IPS-20b (cell line): ENCODE measurements around the gene MSN.

ENCODE experiments used
- H3K27ac ChIP-seq: one replicate; pipeline ENCODE4 v1.5.1; 2013; ENCODE audit warnings: low read length
- H3K27me3 ChIP-seq: 2 replicates; pipeline ENCODE4 v1.6.1; 2013; ENCODE audit warnings: mild to moderate bottlenecking, low read length, inconsistent platforms; ENCODE audit not compliant: insufficient read depth
- H3K36me3 ChIP-seq: 2 replicates; pipeline ENCODE4 v1.6.1; 2013; ENCODE audit warnings: low read depth, mild to moderate bottlenecking, inconsistent platforms, low read length, moderate library complexity; ENCODE audit not compliant: insufficient read depth
- H3K4me1 ChIP-seq: 2 replicates; pipeline ENCODE4 v1.6.1; 2013; ENCODE audit warnings: mild to moderate bottlenecking, control low read depth, inconsistent platforms, low read length, moderate library complexity; ENCODE audit not compliant: insufficient read depth
- H3K4me3 ChIP-seq: 2 replicates; pipeline ENCODE4 v1.5.1; 2013; ENCODE audit warnings: mild to moderate bottlenecking, low read length, inconsistent platforms
- H3K9ac ChIP-seq: 2 replicates; pipeline ENCODE4 v1.6.1; 2013; ENCODE audit warnings: low read depth, mild to moderate bottlenecking, inconsistent platforms, low read length, moderate library complexity
- H3K9me3 ChIP-seq: 2 replicates; pipeline ENCODE4 v1.6.1; 2013; ENCODE audit warnings: mild to moderate bottlenecking, low read depth, low read length, inconsistent platforms; ENCODE audit not compliant: insufficient read depth

The MSN gene

DNA sequence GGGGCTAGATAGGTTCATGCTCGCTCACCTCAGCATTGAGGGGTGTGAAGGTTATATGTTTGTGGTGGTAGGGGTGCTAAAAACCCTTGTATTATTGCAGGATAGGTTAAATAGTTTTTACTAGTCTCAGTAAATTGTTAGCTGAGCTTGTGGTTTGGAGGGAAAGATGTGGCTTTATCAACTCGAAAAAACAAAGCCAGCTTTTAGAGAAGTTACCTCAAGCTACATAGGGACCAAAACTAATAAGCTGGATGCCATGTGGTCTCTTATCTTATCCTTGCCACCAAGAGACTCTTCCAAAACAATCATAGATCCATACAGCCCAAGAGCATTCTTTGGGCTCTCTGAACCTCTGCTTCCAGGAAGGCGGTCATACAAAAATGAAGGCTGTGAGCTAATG, 29.2 kb downstream of the MSN start:
- Histone ChIP-seq H3K9ac (no peak overlapping the region), H3K36me3 (no peaks in the 10 kb centered on the region), H3K9me3 (no peaks in the 10 kb centered on the region), H3K4me3 (no peak overlapping the region), H3K27ac (no peak overlapping the region), H3K4me1 (peaks cover 15% of the 10 kb centered on the region), H3K27me3 (no peaks in the 10 kb centered on the region)

DNA sequence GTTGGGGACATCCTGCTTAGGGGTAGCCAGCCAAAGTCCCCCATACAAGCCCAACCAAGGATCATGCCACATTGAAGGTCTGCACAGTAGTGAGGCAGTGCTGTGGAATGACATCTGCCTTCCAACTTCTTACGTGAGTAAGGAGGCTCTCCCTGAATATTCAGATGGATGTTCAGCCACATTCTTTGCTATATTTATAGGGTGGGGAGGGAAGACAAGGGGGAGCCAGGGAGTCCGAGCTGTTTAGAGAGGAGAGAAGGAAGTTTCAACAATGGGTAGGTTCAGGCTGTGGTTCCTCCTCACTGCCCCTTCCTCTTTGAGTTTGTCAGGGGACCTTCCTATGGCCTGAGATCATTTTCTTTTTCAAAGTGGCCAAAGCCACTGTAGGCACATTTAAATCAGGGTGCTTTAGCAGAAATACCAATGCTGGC, 29.8 kb downstream of the MSN start:
- no peak overlapping the region for H3K4me3 ChIP-seq
- no peaks in the 10 kb centered on the region for H3K9me3 ChIP-seq
- no peak overlapping the region for H3K9ac ChIP-seq
- no peaks in the 10 kb centered on the region for H3K27me3 ChIP-seq
- H3K4me1 ChIP-seq, result peaks cover 15% of the 10 kb centered on the region
- no peaks in the 10 kb centered on the region for H3K36me3 ChIP-seq
- no peak overlapping the region for H3K27ac ChIP-seq

DNA sequence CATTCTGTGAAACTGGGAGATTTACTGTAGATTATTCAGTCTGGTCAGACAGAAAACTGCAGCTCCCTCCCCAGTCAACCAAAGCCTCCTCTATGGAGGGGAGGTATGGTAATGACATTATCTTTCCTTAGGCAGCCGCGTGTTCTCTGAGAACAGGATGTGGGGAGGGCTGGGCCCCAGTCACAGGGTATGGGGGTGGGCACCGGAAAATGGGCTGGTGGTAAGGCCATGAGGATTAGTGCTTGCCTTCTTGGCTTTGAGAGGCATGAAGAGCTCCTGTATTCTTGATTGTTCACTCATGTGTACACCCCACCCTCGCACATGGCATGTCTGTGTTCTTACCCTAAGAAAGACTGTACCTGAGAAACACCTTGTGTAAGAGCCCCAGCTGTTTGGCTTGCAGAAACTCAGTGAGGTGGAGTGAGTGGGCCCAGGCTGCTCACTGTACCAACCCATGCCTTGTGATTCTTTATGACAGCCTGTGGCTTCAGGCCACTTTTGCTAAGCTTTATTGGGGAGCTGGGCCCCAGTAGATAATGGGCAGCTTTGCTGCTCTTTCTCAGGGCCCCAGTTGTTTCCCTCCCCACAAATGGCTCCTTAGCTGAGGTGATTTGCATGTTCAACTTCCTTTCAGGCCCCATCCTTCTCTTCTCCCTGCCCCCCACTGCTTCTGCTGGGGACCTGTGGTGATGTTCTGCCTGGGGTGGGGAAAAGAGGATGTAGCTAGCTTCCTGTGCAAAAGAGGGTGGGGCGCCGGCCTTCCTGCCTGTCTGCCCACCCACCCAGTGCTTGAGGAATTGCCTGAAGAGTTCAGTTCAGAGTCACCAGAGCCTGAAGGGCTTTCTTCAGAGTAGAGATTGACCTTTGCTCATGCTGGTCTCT, 30.7 kb downstream of the MSN start:
- Histone ChIP-seq H3K4me3 (peak overlapping the region; percentile 30; the same call in 1 of the 2 replicates), H3K27me3 (no peaks in the 10 kb centered on the region), H3K9me3 (no peaks in the 10 kb centered on the region), H3K4me1 (peaks cover 15% of the 10 kb centered on the region), H3K27ac (no peak overlapping the region), H3K9ac (no peak overlapping the region), H3K36me3 (no peaks in the 10 kb centered on the region)

DNA sequence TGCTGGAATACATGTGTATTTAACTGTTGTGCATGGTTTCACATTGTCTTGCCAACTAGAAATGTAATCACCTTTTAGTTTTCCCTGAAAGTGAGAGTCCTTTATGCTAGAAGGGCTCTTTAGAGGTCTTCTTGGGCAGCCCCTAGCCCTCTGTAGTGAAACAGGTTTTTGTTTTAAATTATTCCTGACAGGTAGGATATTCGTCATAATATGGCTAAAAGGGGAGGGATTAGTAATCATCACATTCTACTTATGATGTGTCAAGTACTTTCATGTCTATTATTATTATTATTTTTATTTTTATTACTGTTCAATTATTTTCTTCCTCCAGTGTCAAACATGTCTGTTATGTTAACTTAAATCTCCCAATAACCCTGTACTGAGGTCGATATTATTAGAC, 35.5 kb downstream of the MSN start:
- Histone ChIP-seq H3K4me1 (peaks cover 12% of the 10 kb centered on the region), H3K36me3 (no peaks in the 10 kb centered on the region), H3K27ac (no peak overlapping the region), H3K27me3 (no peaks in the 10 kb centered on the region), H3K9me3 (no peaks in the 10 kb centered on the region), H3K9ac (no peak overlapping the region), H3K4me3 (no peak overlapping the region)

DNA sequence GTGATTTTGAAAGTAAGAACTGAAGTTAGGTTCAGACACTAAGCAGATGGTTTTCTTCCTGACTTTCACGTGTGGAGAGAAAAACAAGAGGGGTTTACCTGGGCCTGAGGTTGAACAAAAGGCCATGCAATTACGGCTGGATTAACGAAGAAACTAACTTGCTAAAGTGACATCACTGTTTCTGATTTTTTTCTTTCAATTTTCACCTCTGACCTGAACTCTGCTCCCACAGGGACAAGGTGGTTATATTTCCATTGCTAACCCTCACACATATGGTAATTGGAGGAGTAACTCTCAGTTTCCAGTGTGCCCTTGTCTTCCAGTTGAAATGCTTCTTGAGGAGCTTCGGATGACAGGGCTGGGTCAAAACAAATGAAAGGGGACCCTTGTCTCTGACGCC, 38.0 kb downstream of the MSN start:
- no peak overlapping the region for H3K4me3 ChIP-seq
- H3K9me3 ChIP-seq, result no peaks in the 10 kb centered on the region
- H3K36me3 ChIP-seq, result no peaks in the 10 kb centered on the region
- no peak overlapping the region for H3K9ac ChIP-seq
- H3K27ac ChIP-seq, result no peak overlapping the region
- peaks cover 10% of the 10 kb centered on the region for H3K4me1 ChIP-seq
- no peaks in the 10 kb centered on the region for H3K27me3 ChIP-seq

DNA sequence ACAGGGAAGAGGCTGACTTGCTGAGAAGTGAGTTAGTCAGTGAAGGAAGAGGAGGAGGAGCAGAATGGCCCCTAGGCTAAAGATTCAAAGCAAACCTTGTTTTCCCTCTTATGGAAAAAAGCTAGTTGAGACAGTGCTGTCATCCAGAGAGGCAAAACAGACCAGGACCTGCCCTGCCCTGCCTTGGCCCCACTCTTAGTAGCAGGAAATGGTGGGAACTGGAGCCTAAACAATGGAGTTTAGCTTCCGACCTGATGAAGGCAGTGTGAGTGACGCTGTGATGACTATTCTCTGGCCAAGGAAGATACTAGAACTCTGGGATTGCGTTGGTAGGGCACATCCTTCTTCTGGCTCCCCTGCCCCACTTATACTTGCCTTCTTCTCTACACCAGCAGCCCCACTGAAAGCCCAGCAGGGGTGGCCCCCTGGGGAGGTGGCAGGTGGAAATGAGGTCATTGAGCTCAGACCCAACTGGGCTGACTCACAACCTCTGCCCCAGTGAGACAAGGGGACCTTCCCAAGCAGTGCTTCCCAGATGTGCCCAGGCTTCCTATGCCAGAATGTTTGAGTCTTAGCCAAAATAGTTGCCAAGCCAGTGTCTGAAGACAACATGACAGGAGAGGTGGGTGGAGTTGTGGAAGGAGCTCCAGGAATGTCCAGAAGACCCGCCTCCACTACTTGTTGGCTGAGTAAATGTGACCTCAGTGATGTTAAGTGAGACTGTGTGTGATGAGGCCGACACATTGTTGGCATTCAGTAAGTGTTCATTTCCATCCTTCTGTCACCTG, 38.8 kb downstream of the MSN start:
- Histone ChIP-seq H3K27ac (no peak overlapping the region), H3K36me3 (no peaks in the 10 kb centered on the region), H3K27me3 (no peaks in the 10 kb centered on the region), H3K4me3 (no peak overlapping the region), H3K9ac (no peak overlapping the region), H3K4me1 (peaks cover 10% of the 10 kb centered on the region), H3K9me3 (no peaks in the 10 kb centered on the region)

DNA sequence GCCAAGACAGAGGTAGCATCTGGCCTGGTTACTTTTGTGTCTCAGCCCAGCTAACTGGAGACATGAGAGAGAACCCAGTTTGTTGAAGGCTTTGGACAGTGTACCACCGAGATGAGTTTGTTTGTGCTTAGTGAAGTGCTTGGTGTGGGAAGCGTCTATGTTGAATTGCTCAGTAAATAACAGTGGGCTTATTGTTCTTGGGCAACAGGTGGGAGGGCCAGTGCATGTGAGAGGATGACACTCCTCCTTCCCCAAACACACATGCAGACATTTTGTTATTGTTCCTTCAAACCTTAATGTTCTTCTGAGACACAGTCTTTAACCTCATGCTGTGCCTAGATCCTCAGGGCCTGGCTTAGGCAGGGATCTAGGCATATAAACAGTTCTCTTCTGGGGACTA, 39.7 kb downstream of the MSN start:
- Histone ChIP-seq H3K27ac (no peak overlapping the region), H3K36me3 (no peaks in the 10 kb centered on the region), H3K9ac (no peak overlapping the region), H3K4me1 (peaks cover 13% of the 10 kb centered on the region), H3K4me3 (no peak overlapping the region), H3K9me3 (no peaks in the 10 kb centered on the region), H3K27me3 (no peaks in the 10 kb centered on the region)

DNA sequence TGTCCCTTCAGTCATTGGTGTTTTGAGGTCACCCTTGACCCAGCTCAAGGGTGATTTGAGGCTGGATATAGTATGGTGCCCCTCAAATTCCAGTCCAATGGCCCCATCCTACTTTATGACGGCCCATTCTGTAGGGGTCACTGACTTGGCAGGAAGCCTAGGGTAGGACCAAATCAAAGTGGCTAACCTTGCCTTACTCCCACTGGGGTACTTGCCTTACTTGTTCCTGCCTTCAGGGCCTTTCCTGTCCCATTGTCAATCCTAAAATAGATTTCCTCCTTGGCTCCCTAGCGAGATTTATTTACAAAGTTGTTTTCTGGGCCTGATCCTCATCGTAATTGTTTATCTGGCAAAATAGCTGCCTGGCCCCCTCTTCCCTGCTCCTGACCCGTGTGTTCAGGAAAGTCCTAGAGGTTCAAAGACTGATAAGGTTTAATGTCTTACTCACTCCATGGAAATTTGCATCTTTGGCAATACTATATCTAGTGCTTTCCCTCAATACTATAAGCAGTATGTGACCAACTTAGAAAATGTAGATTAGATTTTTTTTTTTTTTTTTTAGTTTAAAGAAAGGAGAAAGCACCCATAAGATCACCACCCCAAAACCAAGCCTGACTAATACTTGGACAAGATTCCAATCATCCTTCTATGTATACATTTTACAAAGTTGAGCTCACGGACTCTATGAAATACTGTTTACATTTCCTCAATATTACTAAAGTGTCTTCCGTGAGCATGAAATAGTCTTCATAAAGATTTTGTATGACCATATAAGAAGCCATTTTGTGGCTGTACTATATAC, 44.8 kb downstream of the MSN start:
- Histone ChIP-seq H3K27ac (no peak overlapping the region), H3K9ac (no peak overlapping the region), H3K9me3 (no peaks in the 10 kb centered on the region), H3K4me3 (no peak overlapping the region), H3K4me1 (peaks cover 3% of the 10 kb centered on the region; the same call in 1 of the 2 replicates), H3K36me3 (no peaks in the 10 kb centered on the region), H3K27me3 (no peaks in the 10 kb centered on the region)

DNA sequence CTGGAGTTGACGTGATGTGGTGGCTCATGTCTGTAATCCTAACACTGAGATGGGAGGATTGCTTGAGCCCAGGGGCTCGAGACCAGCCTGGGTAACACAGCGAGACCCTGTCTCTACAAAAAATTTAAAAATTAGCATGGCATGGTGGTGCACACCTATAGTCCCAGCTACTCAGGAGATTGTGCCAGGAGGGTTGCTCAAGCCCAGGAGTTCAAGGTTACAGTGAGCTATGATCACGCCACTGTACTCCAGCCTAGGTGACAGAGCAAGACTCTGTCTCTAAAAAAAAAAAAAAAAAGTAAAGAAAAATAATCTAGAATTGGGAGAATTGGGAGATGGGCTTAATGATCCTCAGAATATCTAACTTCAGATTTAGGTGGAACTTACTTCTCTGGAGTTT, 51.1 kb downstream of the MSN start:
- H3K36me3 ChIP-seq, result peaks cover 9% of the 10 kb centered on the region; the same call in 1 of the 2 replicates

DNA sequence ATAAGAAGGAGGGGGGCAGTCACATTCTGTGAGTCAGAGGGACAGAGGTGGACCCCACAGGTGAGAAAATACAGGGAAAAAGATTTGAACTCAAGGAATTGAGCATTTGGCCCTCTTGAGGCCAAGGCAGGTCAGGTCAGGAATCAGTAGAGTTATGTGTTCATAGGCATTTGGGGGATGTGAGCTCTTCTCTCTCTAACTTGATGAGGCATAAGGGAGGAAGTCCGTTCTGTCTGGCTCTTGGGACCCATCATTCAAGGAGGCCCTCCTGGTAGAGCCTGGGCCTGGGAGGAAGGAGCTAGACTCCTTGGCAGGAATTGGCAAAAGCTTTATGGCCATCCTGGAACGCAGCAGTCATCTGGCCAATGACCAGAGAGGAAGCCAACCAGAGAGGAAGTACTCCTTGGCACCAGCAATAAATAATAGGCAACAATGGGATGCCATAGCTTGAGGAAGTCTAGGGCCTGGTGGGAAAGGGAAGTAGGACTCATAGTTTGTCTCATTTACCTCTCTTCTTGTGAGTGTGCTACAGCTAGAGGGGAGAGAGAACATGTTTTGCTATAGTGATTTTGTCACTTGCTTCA, 53.0 kb downstream of the MSN start:
- Histone ChIP-seq H3K4me1 (no peaks in the 10 kb centered on the region), H3K4me3 (no peak overlapping the region), H3K36me3 (peaks cover 12% of the 10 kb centered on the region; the same call in 1 of the 2 replicates), H3K9me3 (no peaks in the 10 kb centered on the region), H3K9ac (no peak overlapping the region), H3K27ac (no peak overlapping the region), H3K27me3 (no peaks in the 10 kb centered on the region)

More for the DNA sequence above, 51.1 kb downstream of the MSN start:
- Histone ChIP-seq H3K9ac (no peak overlapping the region), H3K4me3 (no peak overlapping the region), H3K9me3 (no peaks in the 10 kb centered on the region), H3K27me3 (no peaks in the 10 kb centered on the region), H3K27ac (no peak overlapping the region), H3K4me1 (no peaks in the 10 kb centered on the region)

DNA sequence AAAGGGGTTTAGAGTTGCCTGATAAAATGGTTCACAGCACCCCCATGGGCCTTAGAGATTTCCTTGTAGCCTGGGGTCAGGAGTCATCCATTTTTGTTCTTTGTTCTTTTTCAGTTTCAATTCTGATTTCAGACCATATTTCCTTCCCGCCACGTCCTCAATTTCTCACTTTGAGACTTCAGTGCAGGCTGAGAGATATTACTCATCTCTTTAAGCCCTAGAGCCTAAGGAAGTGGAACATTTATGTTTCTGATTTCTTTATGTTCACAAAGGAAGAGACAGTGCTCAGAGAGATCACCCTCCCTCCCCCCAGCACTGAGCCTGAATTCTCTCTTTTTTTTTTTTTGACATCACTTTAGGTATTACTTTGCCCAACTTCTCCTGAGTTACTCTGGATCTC, 56.3 kb downstream of the MSN start:
- H3K9ac ChIP-seq, result no peak overlapping the region
- H3K9me3 ChIP-seq, result no peaks in the 10 kb centered on the region
- H3K36me3 ChIP-seq, result peaks cover 19% of the 10 kb centered on the region; the same call in 1 of the 2 replicates
- no peaks in the 10 kb centered on the region for H3K27me3 ChIP-seq
- H3K4me1 ChIP-seq, result peaks cover 5% of the 10 kb centered on the region; the same call in 1 of the 2 replicates
- no peak overlapping the region for H3K4me3 ChIP-seq
- H3K27ac ChIP-seq, result no peak overlapping the region
